A673 (cell line): ENCODE results near the gene RAD51AP2. TPM values are rescaled to one million over a fixed set of nuclear protein-coding genes. Genes with fewer than 3 reads are reported as not detected.

Source experiments
- BruUV-seq: library from RNA; stranded (reverse); fragments of 400-500 nt; replicated peaks from 2 replicates; lab custom pipeline; 2021; lab: Mats Ljungman, UMichigan
- CTCF ChIA-PET: fragments of 300-600 bp; sonication (Branson Sonifier 250); formaldehyde crosslinking; loops from one replicate; lab custom pipeline; 2022; ENCODE audit warnings: antibody characterized with exemption; lab: Charles Lee
- POLR2A ChIA-PET: fragments of 300-600 bp; sonication (Branson Sonifier 250); formaldehyde crosslinking; loops from one replicate; lab custom pipeline; 2022; ENCODE audit warnings: antibody characterized with exemption; ENCODE audit not compliant: low non-redundant PET; lab: Charles Lee
- DNase-seq: peaks from one replicate; pipeline ENCODE4 v3.0.0-alpha.2; 2015; ENCODE audit warnings: low spot score
- H3K27ac ChIP-seq: fragments of 200-600 bp; sonication (generic); 2 replicates; pipeline ENCODE4 v1.5.1; 2016; ENCODE audit warnings: mixed run types, low read depth, mild to moderate bottlenecking, mixed read lengths, antibody characterized with exemption, low read length; ENCODE audit not compliant: poor library complexity, severe bottlenecking
- H3K27me3 ChIP-seq: fragments of 200-600 bp; sonication (generic); replicated peaks from 2 replicates; pipeline ENCODE4 v1.6.1; 2017; ENCODE audit warnings: mixed run types, low read depth, mild to moderate bottlenecking, mixed read lengths, antibody characterized with exemption, low read length; ENCODE audit not compliant: insufficient read depth, poor library complexity
- H3K36me3 ChIP-seq: fragments of 200-600 bp; sonication (generic); 2 replicates; pipeline ENCODE4 v1.6.1; 2016; ENCODE audit warnings: mixed run types, mild to moderate bottlenecking, mixed read lengths, antibody characterized with exemption, low read length; ENCODE audit not compliant: insufficient read depth, poor library complexity, severe bottlenecking
- H3K4me1 ChIP-seq: fragments of 200-600 bp; sonication (generic); 2 replicates; pipeline ENCODE4 v1.6.1; 2017; ENCODE audit warnings: mixed run types, mild to moderate bottlenecking, mixed read lengths, antibody characterized with exemption, low read length; ENCODE audit not compliant: insufficient read depth, poor library complexity, severe bottlenecking
- H3K4me3 ChIP-seq: fragments of 200-600 bp; sonication (generic); 2 replicates; pipeline ENCODE4 v1.5.1; 2016; ENCODE audit warnings: low read depth, mixed run types, mild to moderate bottlenecking, mixed read lengths, low read length; ENCODE audit not compliant: poor library complexity, severe bottlenecking
- H3K9me3 ChIP-seq: fragments of 200-600 bp; sonication (generic); 2 replicates; pipeline ENCODE4 v1.6.1; 2016; ENCODE audit warnings: mixed run types, low read depth, mild to moderate bottlenecking, mixed read lengths, antibody characterized with exemption, low read length; ENCODE audit not compliant: poor library complexity, severe bottlenecking
- CTCF ChIP-seq: fragments of 300-800, 200-600 bp; sonication (generic); conservative IDR thresholded peaks from 2 replicates; pipeline ENCODE4 v1.5.1; 2017; ENCODE audit warnings: low read depth, mild to moderate bottlenecking, antibody characterized with exemption, low read length, moderate library complexity, mixed read lengths
- EZH2 ChIP-seq: fragments of 200-600 bp; sonication (generic); IDR thresholded peaks from 2 replicates; pipeline ENCODE4 v1.6.1; 2017; ENCODE audit warnings: borderline replicate concordance, low read depth, mild to moderate bottlenecking, mixed read lengths, antibody characterized with exemption, low read length; ENCODE audit not compliant: poor library complexity, severe bottlenecking
- intact Hi-C: fragments of 100-400 bp; cut with micrococcal nuclease; formaldehyde crosslinking; loops from one replicate; pipeline ENCODE4 v1.10.0; 2022; ENCODE audit not compliant: unreplicated experiment
- total RNA-seq: library from RNA; stranded (reverse); gene quantifications from 2 replicates; pipeline ENCODE4 v1.2.3, GENCODE V29; 2021

Gene RAD51AP2
- total RNA-seq, 1 experiment from 2014 or later = 0.13 TPM

DNA sequence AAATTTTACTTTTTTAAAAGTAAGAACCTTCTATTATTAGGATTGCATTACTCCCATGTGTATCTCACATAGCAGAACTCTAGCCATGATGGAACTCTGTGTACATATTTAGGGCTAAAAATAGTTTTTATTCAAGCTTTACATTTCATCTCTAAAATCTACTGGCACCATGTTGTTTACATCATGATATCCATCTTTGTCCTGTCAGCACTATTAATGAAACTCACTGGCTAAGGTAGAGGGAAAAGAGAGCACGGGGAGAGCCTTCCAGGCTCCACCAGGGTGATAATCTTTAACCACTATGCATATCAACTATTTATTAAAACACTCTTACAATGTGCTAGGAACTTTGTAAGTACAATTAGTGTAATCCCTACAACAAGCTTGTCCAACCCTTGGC, 34.7 kb downstream of the RAD51AP2 start:
- CTCF ChIA-PET = no interaction called here
- no peaks in the 10 kb centered on the region for H3K9me3 ChIP-seq
- no TSS peak for BruUV-seq
- POLR2A ChIA-PET = interaction anchor here (0.5 kb wide), 1 partner anchor 26 kb away, joined by 4 read pairs; no protein-coding TSS in a partner anchor
- H3K27me3 ChIP-seq = no peaks in the 10 kb centered on the region
- no peak overlapping the region for H3K27ac ChIP-seq
- no peaks in the 10 kb centered on the region for H3K4me1 ChIP-seq
- DNase-seq = no peak
- intact Hi-C loops = no loop called here
- no peak overlapping the region for H3K4me3 ChIP-seq
- TF ChIP-seq CTCF (no peak), EZH2 (no peak)
- H3K36me3 ChIP-seq = no peaks in the 10 kb centered on the region

GRCh38 chr2:17482651-17483050, 35.6 kb downstream of the RAD51AP2 start:
- H3K27ac ChIP-seq = no peak overlapping the region
- BruUV-seq = no TSS peak
- CTCF ChIA-PET = no interaction called here
- TF ChIP-seq EZH2 = no peak
- no peak for TF ChIP-seq CTCF
- H3K27me3 ChIP-seq = no peaks in the 10 kb centered on the region
- no peak overlapping the region for H3K4me3 ChIP-seq
- no peaks in the 10 kb centered on the region for H3K4me1 ChIP-seq
- intact Hi-C loops = no loop called here
- no peak for DNase-seq
- POLR2A ChIA-PET = no interaction called here
- no peaks in the 10 kb centered on the region for H3K9me3 ChIP-seq
- H3K36me3 ChIP-seq = no peaks in the 10 kb centered on the region

GRCh38 chr2:17479875-17480274, 38.4 kb downstream of the RAD51AP2 start:
- no peak for DNase-seq
- BruUV-seq = no TSS peak
- Histone ChIP-seq H3K36me3 (no peaks in the 10 kb centered on the region), H3K27ac (no peak overlapping the region), H3K4me1 (no peaks in the 10 kb centered on the region), H3K9me3 (no peaks in the 10 kb centered on the region), H3K27me3 (no peaks in the 10 kb centered on the region), H3K4me3 (no peak overlapping the region)
- TF ChIP-seq CTCF (no peak), EZH2 (no peak)
- intact Hi-C loops = loop anchor here (10.0 kb wide), 1 partner anchor 695 kb away; no protein-coding TSS in a partner anchor
- POLR2A ChIA-PET = interaction anchor here (0.7 kb wide), 1 partner anchor 1037 kb away, joined by 3 read pairs; no protein-coding TSS in a partner anchor
- CTCF ChIA-PET = interaction anchor here (1.1 kb wide), 1 partner anchor 191 kb away, joined by 4 read pairs; no protein-coding TSS in a partner anchor
